SK-N-SH (cell line): Measurements from ENCODE around the gene LTF.

Experiments
- EP300 ChIP-seq, 2 experiments: IDR thresholded peaks; 2 replicates each; pipeline versions ENCODE4 v1.4.0 to v1.6.1; 2012; ENCODE audit warnings: borderline replicate concordance in 1 of 2, low read depth in 1 of 2, low read length in 1 of 2
- GATA2 ChIP-seq: sonication (generic); formaldehyde crosslinking; IDR thresholded peaks from 2 replicates; pipeline ENCODE4 v1.5.0; 2020; ENCODE audit warnings: mild to moderate bottlenecking, missing genetic modification reagents
- JUND ChIP-seq: IDR thresholded peaks from 2 replicates; pipeline ENCODE4 v1.4.0; 2012
- MXI1 ChIP-seq: IDR thresholded peaks from 2 replicates; pipeline ENCODE4 v1.6.1; 2012; ENCODE audit warnings: mild to moderate bottlenecking, low read depth, low read length, improper control_type of control experiment
- RAD21 ChIP-seq: IDR thresholded peaks from 2 replicates; pipeline ENCODE4 v1.6.1; 2012; ENCODE audit warnings: mild to moderate bottlenecking, low read length
- RCOR1 ChIP-seq: fragments of 150-350 bp; IDR thresholded peaks from 2 replicates; pipeline ENCODE4 v1.6.1; 2017; ENCODE audit warnings: antibody characterized with exemption, low read length
- SIN3A ChIP-seq: IDR thresholded peaks from 2 replicates; pipeline ENCODE4 v1.6.1; 2012; ENCODE audit warnings: low read depth, mild to moderate bottlenecking, low read length, moderate library complexity, borderline replicate concordance
- TF ChIP-seq, protein P1 (sequence below): IDR thresholded peaks from 2 replicates; pipeline ENCODE4 v1.4.0; 2012; ENCODE audit warnings: low read depth
- TF ChIP-seq, protein P2 (sequence below): fragments of 200-600 bp; sonication (generic); IDR thresholded peaks from 2 replicates; pipeline ENCODE4 v1.6.1; 2017; ENCODE audit warnings: antibody characterized with exemption, mild to moderate bottlenecking, moderate library complexity
- TF ChIP-seq, protein P3 (sequence below): IDR thresholded peaks from 2 replicates; pipeline ENCODE4 v1.6.1; 2012; ENCODE audit warnings: mild to moderate bottlenecking, low read depth, low read length, moderate library complexity

DNA sequence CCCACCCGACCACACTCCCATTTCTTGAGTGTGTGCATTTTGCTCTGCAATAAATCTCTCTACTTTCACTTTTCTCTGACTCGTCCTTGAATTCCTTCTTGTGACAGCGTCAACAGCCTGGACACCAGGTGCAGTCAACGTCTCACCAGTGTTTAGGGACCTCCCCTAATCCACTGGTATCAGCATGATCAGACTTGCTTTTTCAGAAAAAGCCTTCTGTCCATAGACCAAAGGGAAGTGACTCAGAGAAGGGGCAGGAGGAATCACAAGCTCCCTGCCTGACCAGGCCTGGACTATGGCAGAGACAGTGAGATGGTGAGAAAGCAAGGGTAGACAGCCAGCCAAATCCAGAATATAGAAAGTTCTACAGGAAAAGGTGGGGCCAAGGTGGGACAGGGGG lies 78.5 kb downstream of the LTF start:
- TF ChIP-seq JUND = no peak
- TF ChIP-seq, protein P1, sequence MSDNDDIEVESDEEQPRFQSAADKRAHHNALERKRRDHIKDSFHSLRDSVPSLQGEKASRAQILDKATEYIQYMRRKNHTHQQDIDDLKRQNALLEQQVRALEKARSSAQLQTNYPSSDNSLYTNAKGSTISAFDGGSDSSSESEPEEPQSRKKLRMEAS = no peak
- TF ChIP-seq MXI1 = no peak
- TF ChIP-seq, protein P2, sequence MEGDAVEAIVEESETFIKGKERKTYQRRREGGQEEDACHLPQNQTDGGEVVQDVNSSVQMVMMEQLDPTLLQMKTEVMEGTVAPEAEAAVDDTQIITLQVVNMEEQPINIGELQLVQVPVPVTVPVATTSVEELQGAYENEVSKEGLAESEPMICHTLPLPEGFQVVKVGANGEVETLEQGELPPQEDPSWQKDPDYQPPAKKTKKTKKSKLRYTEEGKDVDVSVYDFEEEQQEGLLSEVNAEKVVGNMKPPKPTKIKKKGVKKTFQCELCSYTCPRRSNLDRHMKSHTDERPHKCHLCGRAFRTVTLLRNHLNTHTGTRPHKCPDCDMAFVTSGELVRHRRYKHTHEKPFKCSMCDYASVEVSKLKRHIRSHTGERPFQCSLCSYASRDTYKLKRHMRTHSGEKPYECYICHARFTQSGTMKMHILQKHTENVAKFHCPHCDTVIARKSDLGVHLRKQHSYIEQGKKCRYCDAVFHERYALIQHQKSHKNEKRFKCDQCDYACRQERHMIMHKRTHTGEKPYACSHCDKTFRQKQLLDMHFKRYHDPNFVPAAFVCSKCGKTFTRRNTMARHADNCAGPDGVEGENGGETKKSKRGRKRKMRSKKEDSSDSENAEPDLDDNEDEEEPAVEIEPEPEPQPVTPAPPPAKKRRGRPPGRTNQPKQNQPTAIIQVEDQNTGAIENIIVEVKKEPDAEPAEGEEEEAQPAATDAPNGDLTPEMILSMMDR = no peak
- TF ChIP-seq SIN3A = no peak
- no peak for TF ChIP-seq GATA2 (CRISPR knock-in tag)
- no peak for TF ChIP-seq RAD21
- TF ChIP-seq, protein P3, sequence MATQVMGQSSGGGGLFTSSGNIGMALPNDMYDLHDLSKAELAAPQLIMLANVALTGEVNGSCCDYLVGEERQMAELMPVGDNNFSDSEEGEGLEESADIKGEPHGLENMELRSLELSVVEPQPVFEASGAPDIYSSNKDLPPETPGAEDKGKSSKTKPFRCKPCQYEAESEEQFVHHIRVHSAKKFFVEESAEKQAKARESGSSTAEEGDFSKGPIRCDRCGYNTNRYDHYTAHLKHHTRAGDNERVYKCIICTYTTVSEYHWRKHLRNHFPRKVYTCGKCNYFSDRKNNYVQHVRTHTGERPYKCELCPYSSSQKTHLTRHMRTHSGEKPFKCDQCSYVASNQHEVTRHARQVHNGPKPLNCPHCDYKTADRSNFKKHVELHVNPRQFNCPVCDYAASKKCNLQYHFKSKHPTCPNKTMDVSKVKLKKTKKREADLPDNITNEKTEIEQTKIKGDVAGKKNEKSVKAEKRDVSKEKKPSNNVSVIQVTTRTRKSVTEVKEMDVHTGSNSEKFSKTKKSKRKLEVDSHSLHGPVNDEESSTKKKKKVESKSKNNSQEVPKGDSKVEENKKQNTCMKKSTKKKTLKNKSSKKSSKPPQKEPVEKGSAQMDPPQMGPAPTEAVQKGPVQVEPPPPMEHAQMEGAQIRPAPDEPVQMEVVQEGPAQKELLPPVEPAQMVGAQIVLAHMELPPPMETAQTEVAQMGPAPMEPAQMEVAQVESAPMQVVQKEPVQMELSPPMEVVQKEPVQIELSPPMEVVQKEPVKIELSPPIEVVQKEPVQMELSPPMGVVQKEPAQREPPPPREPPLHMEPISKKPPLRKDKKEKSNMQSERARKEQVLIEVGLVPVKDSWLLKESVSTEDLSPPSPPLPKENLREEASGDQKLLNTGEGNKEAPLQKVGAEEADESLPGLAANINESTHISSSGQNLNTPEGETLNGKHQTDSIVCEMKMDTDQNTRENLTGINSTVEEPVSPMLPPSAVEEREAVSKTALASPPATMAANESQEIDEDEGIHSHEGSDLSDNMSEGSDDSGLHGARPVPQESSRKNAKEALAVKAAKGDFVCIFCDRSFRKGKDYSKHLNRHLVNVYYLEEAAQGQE = no peak
- no peak for TF ChIP-seq RCOR1
- TF ChIP-seq EP300 (IDR thresholded peaks at IDR 0.05; ENCODE audit: borderline replicate concordance in 1 of 2, low read depth in 1 of 2, low read length in 1 of 2) = no peak
